GM12878 (cell line): ENCODE data around the gene MGA. TPM values are rescaled to one million over a fixed set of nuclear protein-coding genes. Genes with fewer than 3 reads are reported as not detected.

Experiments
- ATAC-seq: fragments of 200-7000 bp; cut with Tn5 transposase; 3 replicates; pipeline ENCODE4 v1.9.1; 2020; ENCODE audit warnings: mild to moderate bottlenecking, moderate library complexity
- BruUV-seq: library from RNA; stranded (reverse); fragments of 400-500 nt; replicated peaks from 2 replicates; lab custom pipeline; 2021; lab: Mats Ljungman, UMichigan
- CTCF ChIA-PET: fragments of 300-600 bp; sonication (Branson Sonifier 250); formaldehyde crosslinking; extraction: SDS; loops from one replicate; lab custom pipeline; 2021; ENCODE audit warnings: inconsistent platforms; lab: Yijun Ruan, JAX
- POLR2A ChIA-PET: fragments of 350-600 bp; formaldehyde crosslinking; extraction: SDS; loops from one replicate; lab custom pipeline; 2021; ENCODE audit warnings: inconsistent platforms; lab: Charles Lee
- RAD21 ChIA-PET: fragments of 300-600 bp; sonication (Branson Sonifier 250); formaldehyde crosslinking; loops from one replicate; lab custom pipeline; 2023; ENCODE audit warnings: antibody characterized with exemption; ENCODE audit not compliant: unreplicated experiment; lab: Charles Lee
- SMC1A ChIA-PET: fragments of 300-600 bp; sonication (Branson Sonifier 250); formaldehyde crosslinking; loops from one replicate; lab custom pipeline; 2023; ENCODE audit not compliant: unreplicated experiment, uncharacterized antibody; lab: Charles Lee
- DNase-seq: peaks from one replicate; pipeline ENCODE4 v3.0.0-alpha.2; 2011; ENCODE audit warnings: low read depth, low spot score
- FAIRE-seq: peaks from 3 replicates; lab custom pipeline; 2011; peaks lifted over from hg19 to GRCh38; lab: Jason Lieb, UNC
- H2AFZ ChIP-seq: 2 replicates; pipeline ENCODE4 v1.6.0; 2011; ENCODE audit warnings: low read depth, low read length, control low read depth; ENCODE audit not compliant: control insufficient read depth
- H3K27ac ChIP-seq: 2 replicates; pipeline ENCODE4 v1.5.1; 2011; ENCODE audit warnings: control low read depth; ENCODE audit not compliant: control insufficient read depth, insufficient read depth
- H3K27me3 ChIP-seq, 2 experiments: replicated peaks in 1 of 2; 2 replicates each; pipeline versions ENCODE4 v1.6.0 to v1.6.1; 2011; ENCODE audit warnings: low read length in 1 of 2; ENCODE audit not compliant: control insufficient read depth in 2 of 2, insufficient read depth in 2 of 2
- H3K36me3 ChIP-seq, 2 experiments: 2 replicates each; pipeline ENCODE4 v1.5.1; 2011; ENCODE audit warnings: low read length in 1 of 2; ENCODE audit not compliant: control insufficient read depth in 2 of 2, insufficient read depth in 2 of 2
- H3K4me1 ChIP-seq: 2 replicates; pipeline ENCODE4 v1.6.1; 2011; ENCODE audit warnings: mild to moderate bottlenecking, low read length, moderate library complexity, mixed read lengths; ENCODE audit not compliant: control insufficient read depth, insufficient read depth
- H3K4me2 ChIP-seq: 2 replicates; pipeline ENCODE4 v1.6.0; 2011; ENCODE audit warnings: control low read depth; ENCODE audit not compliant: control insufficient read depth, insufficient read depth
- H3K4me3 ChIP-seq: fragments of 200-600 bp; sonication (generic); 2 replicates; pipeline ENCODE4 v1.5.1; 2016
- H3K79me2 ChIP-seq: 2 replicates; pipeline ENCODE4 v1.6.0; 2011; ENCODE audit warnings: low read length; ENCODE audit not compliant: control insufficient read depth, insufficient read depth
- H3K9ac ChIP-seq: 2 replicates; pipeline ENCODE4 v1.8.0; 2011; ENCODE audit warnings: low read length, control low read depth, mixed read lengths; ENCODE audit not compliant: control insufficient read depth, insufficient read depth
- H3K9me3 ChIP-seq: replicated peaks from 3 replicates; pipeline ENCODE4 v1.5.1; 2011; ENCODE audit warnings: mild to moderate bottlenecking, low read length; ENCODE audit not compliant: control insufficient read depth, insufficient read depth
- H4K20me1 ChIP-seq: 2 replicates; pipeline ENCODE4 v1.6.0; 2011; ENCODE audit not compliant: control insufficient read depth, insufficient read depth
- BCL11A ChIP-seq: IDR thresholded peaks from 2 replicates; pipeline ENCODE4 v1.6.1; 2011; ENCODE audit warnings: low read depth, low read length
- BHLHE40 ChIP-seq, 2 experiments: fragments of 450-650 bp in 1 of 2; IDR thresholded peaks; 2 replicates each; pipeline ENCODE4 v1.6.1; 2011 to 2017; ENCODE audit warnings: low read depth in 2 of 2, borderline replicate concordance in 1 of 2, improper control_type of control experiment in 1 of 2, low read length in 1 of 2, mild to moderate bottlenecking in 1 of 2
- CBX3 ChIP-seq: fragments of 200-600 bp; sonication (generic); IDR thresholded peaks from 2 replicates; pipeline ENCODE4 v1.6.1; 2016; ENCODE audit warnings: low read depth, borderline replicate concordance
- CREB1 ChIP-seq: IDR thresholded peaks from 2 replicates; pipeline ENCODE4 v1.6.1; 2012; ENCODE audit warnings: low read depth, mild to moderate bottlenecking, inconsistent platforms
- E2F8 ChIP-seq: fragments of 450-650 bp; IDR thresholded peaks from 2 replicates; pipeline ENCODE4 v1.6.1; 2018; ENCODE audit warnings: mild to moderate bottlenecking, low read depth, moderate library complexity; ENCODE audit not compliant: partially characterized antibody
- ELK1 ChIP-seq: IDR thresholded peaks from 2 replicates; pipeline ENCODE4 v1.6.1; 2012; ENCODE audit warnings: low read depth, low read length, improper control_type of control experiment
- EZH2 ChIP-seq: IDR thresholded peaks from 2 replicates; pipeline ENCODE4 v1.6.1; 2012; ENCODE audit warnings: low read depth, mild to moderate bottlenecking, control low read depth, inconsistent platforms, low read length, borderline replicate concordance; ENCODE audit not compliant: control insufficient read depth
- IRF4 ChIP-seq: IDR thresholded peaks from 2 replicates; pipeline ENCODE4 v1.6.1; 2011; ENCODE audit warnings: low read depth, low read length
- MXI1 ChIP-seq: fragments of 150-350 bp; IDR thresholded peaks from 2 replicates; pipeline ENCODE4 v1.6.1; 2011; ENCODE audit warnings: low read depth, mild to moderate bottlenecking, inconsistent platforms, low read length, improper control_type of control experiment
- NFYA ChIP-seq: IDR thresholded peaks from 2 replicates; pipeline ENCODE4 v1.6.1; 2011; ENCODE audit warnings: low read depth, mild to moderate bottlenecking, low read length, improper control_type of control experiment, borderline replicate concordance
- POLR2AphosphoS5 ChIP-seq: IDR thresholded peaks from 2 replicates; pipeline ENCODE4 v1.6.1; 2011; ENCODE audit warnings: mild to moderate bottlenecking, low read length, inconsistent platforms
- RCOR1 ChIP-seq: conservative IDR thresholded peaks from 2 replicates; pipeline ENCODE4 v1.6.1; 2012; ENCODE audit warnings: low read depth, low read length, improper control_type of control experiment
- RELB ChIP-seq: fragments of 450-650 bp; IDR thresholded peaks from 2 replicates; pipeline ENCODE4 v1.6.1; 2017; ENCODE audit warnings: low read depth, mild to moderate bottlenecking, moderate library complexity
- SMARCA5 ChIP-seq: fragments of 450-650 bp; IDR thresholded peaks from 2 replicates; pipeline ENCODE4 v1.6.1; 2017; ENCODE audit warnings: mild to moderate bottlenecking
- SMC3 ChIP-seq: IDR thresholded peaks from 2 replicates; pipeline ENCODE4 v1.6.1; 2011; ENCODE audit warnings: low read length, improper control_type of control experiment, borderline replicate concordance
- ZBTB33 ChIP-seq: fragments of 450-650 bp; IDR thresholded peaks from 2 replicates; pipeline ENCODE4 v1.6.1; 2017; ENCODE audit warnings: mild to moderate bottlenecking
- ZNF384 ChIP-seq: IDR thresholded peaks from 2 replicates; pipeline ENCODE4 v1.6.1; 2012; ENCODE audit warnings: low read depth, mild to moderate bottlenecking, low read length, improper control_type of control experiment, borderline replicate concordance
- ZNF622 ChIP-seq: fragments of 450-650 bp; IDR thresholded peaks from 2 replicates; pipeline ENCODE4 v1.6.1; 2017; ENCODE audit warnings: mild to moderate bottlenecking, inconsistent platforms
- WGBS: methylation state at CpG from one replicate; pipeline ENCODE4 v1.1.6; 2016; ENCODE audit warnings: low lambda C conversion rate; ENCODE audit not compliant: insufficient replicate concordance, insufficient coverage; ENCODE audit errors: missing lambda C conversion rate; 5-methylcytosine and 5-hydroxymethylcytosine counted together
- in situ Hi-C: fragments of 300-500 bp; cut with MboI; formaldehyde crosslinking; loops from 9 replicates; pipeline ENCODE4 v1.14.3; 2018; ENCODE audit warnings: mixed read lengths
- intact Hi-C: fragments of 100-400 bp; cut with micrococcal nuclease; formaldehyde crosslinking; loops from one replicate; pipeline ENCODE4 v1.14.2; 2022; ENCODE audit not compliant: unreplicated experiment
- polyA plus RNA-seq, 11 experiments: library from polyadenylated mRNA; depleted of rRNA in 4 of 11; unstranded in 6 of 11; stranded (reverse) in 5 of 11; fragments of >200 nt; fragmentation: Nextera tagmentation in 4 of 11; fragmentation: Illumina TruSeq in 1 of 11; extraction: Ambion mirVana in 4 of 11; extraction: Trizol in 1 of 11; gene quantifications; 1 replicate in 1 of 11; 2 replicates in 10 of 11; pipeline versions ENCODE4 v1.2.1 to v1.2.3, GENCODE V29; 2011 to 2016; ENCODE audit warnings: inconsistent platforms in 2 of 11, missing spikeins in 2 of 11, low read depth in 1 of 11
- total RNA-seq, 4 experiments: library from RNA; depleted of rRNA in 3 of 4; stranded (reverse); fragments of >200 nt in 3 of 4; fragmentation: Illumina TruSeq in 1 of 4; extraction: Trizol in 1 of 4; gene quantifications; 2 replicates each; pipeline versions ENCODE4 v1.2.1 to v1.2.3, GENCODE V29; 2013 to 2021

Gene MGA
- total and polyA plus RNA-seq, 10 of the 15 experiments (the other 5 are each of a cell fraction or from before 2014, with no cell fraction given): 2.6 to 29.6 (median 17.0) TPM

- POLR2A ChIA-PET: no interaction called here
- CTCF ChIA-PET: interaction anchor here (1.3 to 1.7 kb wide), 2 partner anchors 44 to 213 kb away, joined by 3 to 7 read pairs; partner anchors contain the start of gene MAPKBP1
- Histone ChIP-seq H3K4me2 (no peak overlapping the region), H3K79me2 (no peaks in the 10 kb centered on the region), H3K27ac (no peak overlapping the region), H3K9me3 (no peaks in the 10 kb centered on the region), H3K4me1 (no peaks in the 10 kb centered on the region), H2AFZ (no peak overlapping the region), H4K20me1 (no peaks in the 10 kb centered on the region), H3K36me3 (peaks cover 3 to 20% of the 10 kb centered on the region in 2 experiments; a peak in 3 of 4 replicates), H3K9ac (no peak overlapping the region), H3K4me3 (no peak overlapping the region), H3K27me3 (no peaks in the 10 kb centered on the region)
- SMC1A ChIA-PET: interaction anchor here (1.6 kb wide), 1 partner anchor 44 kb away, joined by 6 read pairs; the partner anchor contains the start of gene MAPKBP1
- ATAC-seq (no peak), DNase-seq (no peak), FAIRE-seq (no peak)
- in situ Hi-C loops: no loop called here
- WGBS: 94% methylated on average over 14 of the region's 14 CpGs
- intact Hi-C loops: loop anchor here (10.0 kb wide), 1 partner anchor 123 kb away; no protein-coding TSS in a partner anchor
- no TSS peak for BruUV-seq
- RAD21 ChIA-PET: no interaction called here
- no peak for TF ChIP-seq ZBTB33
- TF ChIP-seq CREB1: no peak
- no peak for TF ChIP-seq RCOR1
- TF ChIP-seq ZNF384: no peak
- TF ChIP-seq E2F8: no peak
- no peak for TF ChIP-seq POLR2AphosphoS5
- TF ChIP-seq SMC3: no peak
- TF ChIP-seq IRF4: no peak
- TF ChIP-seq BCL11A: no peak
- TF ChIP-seq SMARCA5: no peak
- TF ChIP-seq ZNF622: no peak
- no peak for TF ChIP-seq RELB
- no peak for TF ChIP-seq EZH2
- TF ChIP-seq BHLHE40 (IDR thresholded peaks at IDR 0.05; ENCODE audit: borderline replicate concordance in 1 of 2, low read depth in 2 of 2, low read length in 1 of 2): no peak
- TF ChIP-seq CBX3: no peak
- TF ChIP-seq NFYA: no peak
- TF ChIP-seq MXI1: no peak
- no peak for TF ChIP-seq ELK1
Measured at GRCh38 chr15:41817327-41817726, 157.1 kb downstream of the MGA start.
